HL-60 (cell line): ENCODE measurements around the gene DOK1.

ENCODE experiments used
- GABPA ChIP-seq: IDR thresholded peaks from 2 replicates; pipeline ENCODE4 v1.6.1; 2012; ENCODE audit warnings: low read depth
- POLR2AphosphoS5 ChIP-seq: IDR thresholded peaks from 2 replicates; pipeline ENCODE4 v1.6.1; 2012; ENCODE audit warnings: low read depth
- SPI1 ChIP-seq: IDR thresholded peaks from 2 replicates; pipeline ENCODE4 v1.6.1; 2012; ENCODE audit warnings: low read depth, mild to moderate bottlenecking, borderline replicate concordance
- TF ChIP-seq, protein P1 (sequence below): IDR thresholded peaks from one replicate; pipeline ENCODE4 v1.5.1; 2011; ENCODE audit warnings: low read length, control low read depth, inconsistent platforms; ENCODE audit not compliant: insufficient read depth
- TF ChIP-seq, protein P2 (sequence below): IDR thresholded peaks from 2 replicates; pipeline ENCODE4 v1.6.1; 2012; ENCODE audit warnings: low read depth; ENCODE audit not compliant: insufficient replicate concordance

DNA sequence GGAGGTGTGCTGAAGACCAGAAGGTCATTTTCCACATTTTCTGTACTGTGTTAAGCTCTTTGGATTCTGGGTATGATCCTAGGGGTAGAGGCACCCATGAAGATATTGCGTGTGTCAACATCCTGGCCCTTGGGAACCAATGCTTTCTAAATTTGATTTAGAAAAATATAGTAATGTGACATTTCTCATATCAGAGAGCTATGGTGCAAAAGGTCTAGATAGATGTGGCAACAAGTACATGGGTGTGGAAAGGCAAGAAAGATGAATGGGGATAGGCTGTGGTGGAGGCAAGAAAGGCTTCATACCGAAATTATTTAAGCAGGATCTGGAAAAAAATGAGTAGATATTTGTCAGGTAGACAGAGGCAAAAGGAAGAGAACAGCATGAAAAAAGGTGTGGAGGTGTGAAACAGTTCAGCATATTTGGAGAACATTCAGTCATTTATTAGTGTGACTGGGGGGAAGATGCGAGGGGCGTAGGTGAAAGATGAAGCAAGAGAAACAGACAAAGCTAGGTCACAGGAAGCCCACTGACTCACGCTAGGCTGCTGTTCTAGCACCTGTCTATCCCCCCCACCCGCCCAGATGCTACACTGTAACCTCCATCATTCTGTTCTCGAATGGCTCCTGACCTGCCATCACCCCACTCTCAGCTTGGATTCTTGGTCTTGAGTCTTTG lies 11.7 kb downstream of the DOK1 start:
- TF ChIP-seq, protein P1, sequence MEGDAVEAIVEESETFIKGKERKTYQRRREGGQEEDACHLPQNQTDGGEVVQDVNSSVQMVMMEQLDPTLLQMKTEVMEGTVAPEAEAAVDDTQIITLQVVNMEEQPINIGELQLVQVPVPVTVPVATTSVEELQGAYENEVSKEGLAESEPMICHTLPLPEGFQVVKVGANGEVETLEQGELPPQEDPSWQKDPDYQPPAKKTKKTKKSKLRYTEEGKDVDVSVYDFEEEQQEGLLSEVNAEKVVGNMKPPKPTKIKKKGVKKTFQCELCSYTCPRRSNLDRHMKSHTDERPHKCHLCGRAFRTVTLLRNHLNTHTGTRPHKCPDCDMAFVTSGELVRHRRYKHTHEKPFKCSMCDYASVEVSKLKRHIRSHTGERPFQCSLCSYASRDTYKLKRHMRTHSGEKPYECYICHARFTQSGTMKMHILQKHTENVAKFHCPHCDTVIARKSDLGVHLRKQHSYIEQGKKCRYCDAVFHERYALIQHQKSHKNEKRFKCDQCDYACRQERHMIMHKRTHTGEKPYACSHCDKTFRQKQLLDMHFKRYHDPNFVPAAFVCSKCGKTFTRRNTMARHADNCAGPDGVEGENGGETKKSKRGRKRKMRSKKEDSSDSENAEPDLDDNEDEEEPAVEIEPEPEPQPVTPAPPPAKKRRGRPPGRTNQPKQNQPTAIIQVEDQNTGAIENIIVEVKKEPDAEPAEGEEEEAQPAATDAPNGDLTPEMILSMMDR, result no peak
- TF ChIP-seq POLR2AphosphoS5, result no peak
- TF ChIP-seq, protein P2, sequence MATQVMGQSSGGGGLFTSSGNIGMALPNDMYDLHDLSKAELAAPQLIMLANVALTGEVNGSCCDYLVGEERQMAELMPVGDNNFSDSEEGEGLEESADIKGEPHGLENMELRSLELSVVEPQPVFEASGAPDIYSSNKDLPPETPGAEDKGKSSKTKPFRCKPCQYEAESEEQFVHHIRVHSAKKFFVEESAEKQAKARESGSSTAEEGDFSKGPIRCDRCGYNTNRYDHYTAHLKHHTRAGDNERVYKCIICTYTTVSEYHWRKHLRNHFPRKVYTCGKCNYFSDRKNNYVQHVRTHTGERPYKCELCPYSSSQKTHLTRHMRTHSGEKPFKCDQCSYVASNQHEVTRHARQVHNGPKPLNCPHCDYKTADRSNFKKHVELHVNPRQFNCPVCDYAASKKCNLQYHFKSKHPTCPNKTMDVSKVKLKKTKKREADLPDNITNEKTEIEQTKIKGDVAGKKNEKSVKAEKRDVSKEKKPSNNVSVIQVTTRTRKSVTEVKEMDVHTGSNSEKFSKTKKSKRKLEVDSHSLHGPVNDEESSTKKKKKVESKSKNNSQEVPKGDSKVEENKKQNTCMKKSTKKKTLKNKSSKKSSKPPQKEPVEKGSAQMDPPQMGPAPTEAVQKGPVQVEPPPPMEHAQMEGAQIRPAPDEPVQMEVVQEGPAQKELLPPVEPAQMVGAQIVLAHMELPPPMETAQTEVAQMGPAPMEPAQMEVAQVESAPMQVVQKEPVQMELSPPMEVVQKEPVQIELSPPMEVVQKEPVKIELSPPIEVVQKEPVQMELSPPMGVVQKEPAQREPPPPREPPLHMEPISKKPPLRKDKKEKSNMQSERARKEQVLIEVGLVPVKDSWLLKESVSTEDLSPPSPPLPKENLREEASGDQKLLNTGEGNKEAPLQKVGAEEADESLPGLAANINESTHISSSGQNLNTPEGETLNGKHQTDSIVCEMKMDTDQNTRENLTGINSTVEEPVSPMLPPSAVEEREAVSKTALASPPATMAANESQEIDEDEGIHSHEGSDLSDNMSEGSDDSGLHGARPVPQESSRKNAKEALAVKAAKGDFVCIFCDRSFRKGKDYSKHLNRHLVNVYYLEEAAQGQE, result no peak
- TF ChIP-seq GABPA, result no peak
- TF ChIP-seq SPI1, result no peak
